Non-pigmented ciliary epithelial cell (primary cell): ENCODE measurements around the gene TNFRSF1A.

Experiments used
- DNase-seq: peaks from one replicate; pipeline ENCODE4 v3.0.0-alpha.2; 2010; ENCODE audit warnings: low read depth

Gene TNFRSF1A

GRCh38 chr12:6341417-6342139, at the start of gene TNFRSF1A:
TSS of gene TNFRSF1A (minus strand) at chr12:6342076. CDS start at chr12:6341814, 262 bp downstream.
- DNase-seq: no peak

- DNase-seq: no peak
Observed at GRCh38 chr12:6391013-6391412, 49.1 kb upstream of the TNFRSF1A start.

- no peak for DNase-seq
Observed at GRCh38 chr12:6390084-6390799, 48.4 kb upstream of the TNFRSF1A start.

- no peak for DNase-seq
Observed at GRCh38 chr12:6387541-6387940, 45.7 kb upstream of the TNFRSF1A start.

- DNase-seq: no peak
Observed at GRCh38 chr12:6386491-6386890, 44.6 kb upstream of the TNFRSF1A start.

- no peak for DNase-seq
Observed at GRCh38 chr12:6386038-6386437, 44.2 kb upstream of the TNFRSF1A start.

- no peak for DNase-seq
Observed at GRCh38 chr12:6384499-6385436, 42.9 kb upstream of the TNFRSF1A start.

- DNase-seq: no peak
Observed at GRCh38 chr12:6383572-6384498, 42.0 kb upstream of the TNFRSF1A start, which contains the start of gene LTBR. TSS of gene LTBR (plus strand) at chr12:6384162. CDS start at chr12:6384359, 197 bp downstream.

GRCh38 chr12:6382982-6383381, 41.1 kb upstream of the TNFRSF1A start:
- DNase-seq: no peak

GRCh38 chr12:6382371-6382770, 40.5 kb upstream of the TNFRSF1A start:
- DNase-seq: no peak

- DNase-seq: no peak
Observed at GRCh38 chr12:6380141-6381121, 38.6 kb upstream of the TNFRSF1A start.

- DNase-seq: no peak
Observed at GRCh38 chr12:6378709-6379472, 37.0 kb upstream of the TNFRSF1A start.

GRCh38 chr12:6377667-6377994, 35.8 kb upstream of the TNFRSF1A start:
- no peak for DNase-seq

GRCh38 chr12:6376870-6377666, 35.2 kb upstream of the TNFRSF1A start:
- no peak for DNase-seq

GRCh38 chr12:6376079-6376869, 34.4 kb upstream of the TNFRSF1A start:
- DNase-seq: no peak

- no peak for DNase-seq
Observed at GRCh38 chr12:6375269-6376078, 33.6 kb upstream of the TNFRSF1A start, which contains the start of gene SCNN1A. TSS of gene SCNN1A (minus strand) at chr12:6375563. CDS start at chr12:6374783, 780 bp downstream.

GRCh38 chr12:6374786-6375160, 32.9 kb upstream of the TNFRSF1A start:
- no peak for DNase-seq
